K562 (cell line): Measurements from ENCODE around the gene ABHD16B. TPM values are rescaled to one million over a fixed set of nuclear protein-coding genes. Genes with fewer than 3 reads are reported as not detected.

ENCODE experiments used
- CREBBP ChIP-seq: IDR thresholded peaks from one replicate; pipeline ENCODE4 v1.6.1; 2012; ENCODE audit warnings: low read depth, mild to moderate bottlenecking, control low read depth, inconsistent platforms, low read length
- ELF4 ChIP-seq: fragments of 450-650 bp; formaldehyde crosslinking; IDR thresholded peaks from 2 replicates; pipeline ENCODE4 v1.4.0; 2022; ENCODE audit warnings: missing genetic modification characterization
- EP400 ChIP-seq: fragments of 450-650 bp; IDR thresholded peaks from 2 replicates; pipeline ENCODE4 v1.6.1; 2017; ENCODE audit warnings: antibody characterized with exemption, mild to moderate bottlenecking, moderate library complexity
- ESRRA ChIP-seq: fragments of 450-650 bp; IDR thresholded peaks from 2 replicates; pipeline ENCODE4 v1.6.1; 2014; ENCODE audit warnings: low read depth, mild to moderate bottlenecking, moderate library complexity, borderline replicate concordance
- FOXK1 ChIP-seq: sonication (generic); formaldehyde crosslinking; IDR thresholded peaks from 2 replicates; pipeline ENCODE4 v1.8.0; 2022; ENCODE audit warnings: missing genetic modification reagents, mild to moderate bottlenecking, borderline replicate concordance
- GABPA ChIP-seq: fragments of 200-800 bp; sonication (Bioruptor generic); conservative IDR thresholded peaks from 2 replicates; pipeline ENCODE4 v1.6.1; 2016; ENCODE audit warnings: low read depth, missing genetic modification characterization, missing compliant biosample characterization
- HNRNPLL ChIP-seq: fragments of 200-400 bp; formaldehyde crosslinking; IDR thresholded peaks from 2 replicates; pipeline ENCODE4 v1.6.1; 2017; ENCODE audit warnings: low read length, low read depth, mild to moderate bottlenecking; ENCODE audit not compliant: poor library complexity, severe bottlenecking
- MBD2 ChIP-seq: sonication (generic); IDR thresholded peaks from 2 replicates; pipeline ENCODE4 v1.6.1; 2016; ENCODE audit warnings: low read depth, borderline replicate concordance
- RBM17 ChIP-seq: fragments of 200-400 bp; formaldehyde crosslinking; IDR thresholded peaks from 2 replicates; pipeline ENCODE4 v1.6.1; 2017; ENCODE audit warnings: low read depth, mild to moderate bottlenecking, low read length, borderline replicate concordance
- SAFB ChIP-seq: fragments of 200-400 bp; formaldehyde crosslinking; IDR thresholded peaks from 2 replicates; pipeline ENCODE4 v1.6.1; 2017; ENCODE audit warnings: low read depth, low read length, borderline replicate concordance
- SP1 ChIP-seq: sonication (generic); formaldehyde crosslinking; IDR thresholded peaks from 2 replicates; pipeline ENCODE4 v1.8.1; 2022; ENCODE audit warnings: mild to moderate bottlenecking, missing genetic modification reagents
- TCF3 ChIP-seq: sonication (generic); formaldehyde crosslinking; IDR thresholded peaks from 2 replicates; pipeline ENCODE4 v1.4.0; 2020; ENCODE audit warnings: mild to moderate bottlenecking, missing genetic modification reagents
- ZBTB1 ChIP-seq: sonication (generic); formaldehyde crosslinking; IDR thresholded peaks from 2 replicates; pipeline ENCODE4 v1.8.1; 2023; ENCODE audit warnings: missing genetic modification reagents, low read depth, mild to moderate bottlenecking, borderline replicate concordance
- ZNF175 ChIP-seq: fragments of 200-800 bp; sonication (Bioruptor generic); IDR thresholded peaks from 2 replicates; pipeline ENCODE4 v1.6.1; 2016; ENCODE audit warnings: low read depth, mild to moderate bottlenecking, missing genetic modification characterization, missing compliant biosample characterization
- ZNF212 ChIP-seq: fragments of 450-650 bp; formaldehyde crosslinking; IDR thresholded peaks from 2 replicates; pipeline ENCODE4 v1.4.0; 2020; ENCODE audit warnings: mild to moderate bottlenecking
- ZNF436 ChIP-seq: fragments of 250-450, 450-650 bp; sonication (Bioruptor Pico); formaldehyde crosslinking; IDR thresholded peaks from 2 replicates; pipeline ENCODE4 v1.7.0; 2020; ENCODE audit warnings: mild to moderate bottlenecking
- ZNF584 ChIP-seq: fragments of 200-800 bp; sonication (Bioruptor generic); IDR thresholded peaks from 2 replicates; pipeline ENCODE4 v1.6.1; 2016; ENCODE audit warnings: low read depth, mild to moderate bottlenecking, missing genetic modification characterization, missing compliant biosample characterization
- polyA plus RNA-seq, 8 experiments: library from polyadenylated mRNA; depleted of rRNA in 4 of 8; stranded (reverse) in 5 of 8; unstranded in 3 of 8; fragments of >200 nt; fragmentation: Nextera tagmentation in 2 of 8; fragmentation: Illumina TruSeq in 1 of 8; extraction: Ambion mirVana in 2 of 8; extraction: Trizol in 1 of 8; gene quantifications; 2 replicates each; pipeline versions ENCODE4 v1.2.1 to v1.2.3, GENCODE V29; 2011 to 2014; ENCODE audit warnings: inconsistent platforms in 1 of 8, missing spikeins in 1 of 8
- total RNA-seq, 7 experiments: library from RNA; depleted of rRNA in 6 of 7; stranded (reverse); fragments of >200 nt in 6 of 7; fragmentation: Illumina TruSeq in 2 of 7; extraction: Trizol in 2 of 7; gene quantifications; 2 replicates each; pipeline versions ENCODE4 v1.2.1 to v1.2.3, GENCODE V29; 2011 to 2021; ENCODE audit warnings: low replicate concordance in 1 of 7
- TF ChIP-seq, protein P1 (sequence below): IDR thresholded peaks from 3 replicates; pipeline ENCODE4 v1.6.1; 2011; ENCODE audit warnings: borderline replicate concordance, mild to moderate bottlenecking, moderate library complexity; ENCODE audit not compliant: insufficient read length; ENCODE audit errors: extremely low read depth
- TF ChIP-seq, protein P2 (sequence below): fragments of 250-450 bp; sonication (Bioruptor Pico); IDR thresholded peaks from 2 replicates; pipeline ENCODE4 v1.8.0; 2022; ENCODE audit warnings: moderate library complexity, mild to moderate bottlenecking, inconsistent platforms
- TF ChIP-seq, protein P3 (sequence below): sonication (generic); formaldehyde crosslinking; IDR thresholded peaks from 2 replicates; pipeline ENCODE4 v1.8.0; 2022; ENCODE audit warnings: mild to moderate bottlenecking, missing genetic modification reagents
- TF ChIP-seq, protein P4 (sequence below): sonication (generic); formaldehyde crosslinking; IDR thresholded peaks from 2 replicates; pipeline ENCODE4 v1.8.1; 2023; ENCODE audit warnings: mild to moderate bottlenecking, missing genetic modification reagents

Gene ABHD16B
- total and polyA plus RNA-seq, 9 of the 15 experiments (the other 6 are each of a cell fraction or from before 2014, with no cell fraction given), result not detected

DNA sequence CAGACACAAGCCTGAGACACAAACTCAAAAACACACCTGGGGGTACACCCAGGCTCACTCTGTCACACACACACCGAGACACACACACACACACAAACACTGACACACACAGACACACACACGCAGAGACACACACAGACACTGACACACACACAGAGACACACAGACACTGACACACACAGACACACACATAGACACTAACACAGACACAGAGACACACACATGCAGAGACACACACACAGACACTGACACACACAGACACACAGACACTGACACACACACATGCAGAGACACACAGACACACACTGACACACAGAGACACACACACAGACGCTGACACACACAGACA, 14.4 kb upstream of the ABHD16B start (continued):
- TF ChIP-seq, protein P1, sequence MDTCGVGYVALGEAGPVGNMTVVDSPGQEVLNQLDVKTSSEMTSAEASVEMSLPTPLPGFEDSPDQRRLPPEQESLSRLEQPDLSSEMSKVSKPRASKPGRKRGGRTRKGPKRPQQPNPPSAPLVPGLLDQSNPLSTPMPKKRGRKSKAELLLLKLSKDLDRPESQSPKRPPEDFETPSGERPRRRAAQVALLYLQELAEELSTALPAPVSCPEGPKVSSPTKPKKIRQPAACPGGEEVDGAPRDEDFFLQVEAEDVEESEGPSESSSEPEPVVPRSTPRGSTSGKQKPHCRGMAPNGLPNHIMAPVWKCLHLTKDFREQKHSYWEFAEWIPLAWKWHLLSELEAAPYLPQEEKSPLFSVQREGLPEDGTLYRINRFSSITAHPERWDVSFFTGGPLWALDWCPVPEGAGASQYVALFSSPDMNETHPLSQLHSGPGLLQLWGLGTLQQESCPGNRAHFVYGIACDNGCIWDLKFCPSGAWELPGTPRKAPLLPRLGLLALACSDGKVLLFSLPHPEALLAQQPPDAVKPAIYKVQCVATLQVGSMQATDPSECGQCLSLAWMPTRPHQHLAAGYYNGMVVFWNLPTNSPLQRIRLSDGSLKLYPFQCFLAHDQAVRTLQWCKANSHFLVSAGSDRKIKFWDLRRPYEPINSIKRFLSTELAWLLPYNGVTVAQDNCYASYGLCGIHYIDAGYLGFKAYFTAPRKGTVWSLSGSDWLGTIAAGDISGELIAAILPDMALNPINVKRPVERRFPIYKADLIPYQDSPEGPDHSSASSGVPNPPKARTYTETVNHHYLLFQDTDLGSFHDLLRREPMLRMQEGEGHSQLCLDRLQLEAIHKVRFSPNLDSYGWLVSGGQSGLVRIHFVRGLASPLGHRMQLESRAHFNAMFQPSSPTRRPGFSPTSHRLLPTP, result no peak
- peak; percentile 95 for TF ChIP-seq ELF4
- TF ChIP-seq EP400, result no peak
- TF ChIP-seq ZNF175 (CRISPR knock-in tag), result no peak
- no peak for TF ChIP-seq SP1 (CRISPR knock-in tag)
- no peak for TF ChIP-seq ZBTB1
- no peak for TF ChIP-seq CREBBP
- TF ChIP-seq HNRNPLL, result no peak
- TF ChIP-seq MBD2, result no peak
- TF ChIP-seq, protein P2, sequence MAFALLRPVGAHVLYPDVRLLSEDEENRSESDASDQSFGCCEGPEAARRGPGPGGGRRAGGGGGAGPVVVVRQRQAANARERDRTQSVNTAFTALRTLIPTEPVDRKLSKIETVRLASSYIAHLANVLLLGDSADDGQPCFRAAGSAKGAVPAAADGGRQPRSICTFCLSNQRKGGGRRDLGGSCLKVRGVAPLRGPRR (CRISPR knock-in tag), result no peak
- no peak for TF ChIP-seq ZNF584 (CRISPR knock-in tag)
- TF ChIP-seq, protein P3, sequence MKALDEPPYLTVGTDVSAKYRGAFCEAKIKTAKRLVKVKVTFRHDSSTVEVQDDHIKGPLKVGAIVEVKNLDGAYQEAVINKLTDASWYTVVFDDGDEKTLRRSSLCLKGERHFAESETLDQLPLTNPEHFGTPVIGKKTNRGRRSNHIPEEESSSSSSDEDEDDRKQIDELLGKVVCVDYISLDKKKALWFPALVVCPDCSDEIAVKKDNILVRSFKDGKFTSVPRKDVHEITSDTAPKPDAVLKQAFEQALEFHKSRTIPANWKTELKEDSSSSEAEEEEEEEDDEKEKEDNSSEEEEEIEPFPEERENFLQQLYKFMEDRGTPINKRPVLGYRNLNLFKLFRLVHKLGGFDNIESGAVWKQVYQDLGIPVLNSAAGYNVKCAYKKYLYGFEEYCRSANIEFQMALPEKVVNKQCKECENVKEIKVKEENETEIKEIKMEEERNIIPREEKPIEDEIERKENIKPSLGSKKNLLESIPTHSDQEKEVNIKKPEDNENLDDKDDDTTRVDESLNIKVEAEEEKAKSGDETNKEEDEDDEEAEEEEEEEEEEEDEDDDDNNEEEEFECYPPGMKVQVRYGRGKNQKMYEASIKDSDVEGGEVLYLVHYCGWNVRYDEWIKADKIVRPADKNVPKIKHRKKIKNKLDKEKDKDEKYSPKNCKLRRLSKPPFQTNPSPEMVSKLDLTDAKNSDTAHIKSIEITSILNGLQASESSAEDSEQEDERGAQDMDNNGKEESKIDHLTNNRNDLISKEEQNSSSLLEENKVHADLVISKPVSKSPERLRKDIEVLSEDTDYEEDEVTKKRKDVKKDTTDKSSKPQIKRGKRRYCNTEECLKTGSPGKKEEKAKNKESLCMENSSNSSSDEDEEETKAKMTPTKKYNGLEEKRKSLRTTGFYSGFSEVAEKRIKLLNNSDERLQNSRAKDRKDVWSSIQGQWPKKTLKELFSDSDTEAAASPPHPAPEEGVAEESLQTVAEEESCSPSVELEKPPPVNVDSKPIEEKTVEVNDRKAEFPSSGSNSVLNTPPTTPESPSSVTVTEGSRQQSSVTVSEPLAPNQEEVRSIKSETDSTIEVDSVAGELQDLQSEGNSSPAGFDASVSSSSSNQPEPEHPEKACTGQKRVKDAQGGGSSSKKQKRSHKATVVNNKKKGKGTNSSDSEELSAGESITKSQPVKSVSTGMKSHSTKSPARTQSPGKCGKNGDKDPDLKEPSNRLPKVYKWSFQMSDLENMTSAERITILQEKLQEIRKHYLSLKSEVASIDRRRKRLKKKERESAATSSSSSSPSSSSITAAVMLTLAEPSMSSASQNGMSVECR, result no peak
- TF ChIP-seq, protein P4, sequence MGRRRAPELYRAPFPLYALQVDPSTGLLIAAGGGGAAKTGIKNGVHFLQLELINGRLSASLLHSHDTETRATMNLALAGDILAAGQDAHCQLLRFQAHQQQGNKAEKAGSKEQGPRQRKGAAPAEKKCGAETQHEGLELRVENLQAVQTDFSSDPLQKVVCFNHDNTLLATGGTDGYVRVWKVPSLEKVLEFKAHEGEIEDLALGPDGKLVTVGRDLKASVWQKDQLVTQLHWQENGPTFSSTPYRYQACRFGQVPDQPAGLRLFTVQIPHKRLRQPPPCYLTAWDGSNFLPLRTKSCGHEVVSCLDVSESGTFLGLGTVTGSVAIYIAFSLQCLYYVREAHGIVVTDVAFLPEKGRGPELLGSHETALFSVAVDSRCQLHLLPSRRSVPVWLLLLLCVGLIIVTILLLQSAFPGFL (CRISPR knock-in tag), result no peak
- TF ChIP-seq ZNF212 (CRISPR knock-in tag), result no peak
- no peak for TF ChIP-seq ZNF436 (CRISPR knock-in tag)
- TF ChIP-seq SAFB, result no peak
- no peak for TF ChIP-seq FOXK1 (CRISPR knock-in tag)
- no peak for TF ChIP-seq ESRRA
- TF ChIP-seq GABPA (tag), result no peak
- TF ChIP-seq TCF3 (CRISPR knock-in tag), result no peak
- no peak for TF ChIP-seq RBM17
